H54 (cell line): ENCODE measurements around the gene ADGRG1.

Experiments used
- DNase-seq: peaks from one replicate; pipeline ENCODE4 v3.0.0; 2011; ENCODE audit warnings: low spot score, mixed read lengths; ENCODE audit not compliant: insufficient read length
- FAIRE-seq: peaks from 3 replicates; lab custom pipeline; 2011; peaks lifted over from hg19 to GRCh38; lab: Jason Lieb, UNC
- POLR2A ChIP-seq: IDR thresholded peaks from 2 replicates; pipeline ENCODE4 v1.6.1; 2011; ENCODE audit warnings: low read depth, mild to moderate bottlenecking, low read length

The ADGRG1 gene

DNA sequence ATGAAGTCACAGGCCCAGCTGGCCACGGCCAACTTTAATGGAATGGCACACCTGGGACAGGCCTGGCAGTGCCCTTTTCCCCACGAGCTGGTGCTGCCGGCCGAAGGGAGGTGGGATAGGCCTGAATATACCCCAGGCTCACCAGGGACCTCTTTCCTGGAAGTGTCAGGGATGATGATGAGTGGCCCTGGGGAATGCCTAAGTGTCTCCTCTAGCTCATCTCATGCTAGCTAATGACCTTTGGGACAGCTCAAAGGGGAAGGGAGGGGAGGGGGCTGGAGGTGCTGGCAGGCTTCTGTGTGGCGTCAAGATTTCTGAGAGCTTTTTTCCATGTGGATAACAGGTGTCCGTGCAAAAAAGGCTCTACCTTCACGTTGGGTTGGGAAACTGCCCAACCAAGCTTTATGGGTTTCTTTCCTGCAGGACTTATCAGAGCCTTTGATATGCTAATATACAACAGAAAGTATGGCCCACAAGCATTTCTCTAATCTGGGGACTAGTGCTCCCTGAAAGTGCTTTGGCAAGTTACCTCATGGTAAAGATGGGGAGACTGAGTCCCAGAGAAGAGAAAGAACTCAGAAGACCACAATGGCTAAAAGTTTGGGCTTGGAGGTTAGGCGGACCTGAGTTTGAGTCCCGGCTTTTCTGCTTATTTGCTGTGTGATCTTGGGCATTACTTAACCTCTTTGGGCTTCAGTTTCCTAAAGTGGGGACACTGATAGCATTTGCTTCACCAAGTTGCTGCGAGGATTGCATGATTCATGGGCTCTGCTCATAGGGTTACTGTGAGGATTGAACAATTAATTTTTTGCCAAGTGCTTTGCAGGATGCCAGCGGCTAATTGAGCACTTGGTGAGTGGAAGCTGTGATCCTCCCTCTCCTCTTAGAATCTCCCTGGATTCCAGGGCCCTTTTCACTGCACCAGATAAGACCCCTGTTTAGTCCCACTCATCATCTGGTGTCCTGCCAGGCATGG, 14.0 kb downstream of the ADGRG1 start:
- no peak for DNase-seq
- TF ChIP-seq POLR2A = no peak
- FAIRE-seq = no peak

DNA sequence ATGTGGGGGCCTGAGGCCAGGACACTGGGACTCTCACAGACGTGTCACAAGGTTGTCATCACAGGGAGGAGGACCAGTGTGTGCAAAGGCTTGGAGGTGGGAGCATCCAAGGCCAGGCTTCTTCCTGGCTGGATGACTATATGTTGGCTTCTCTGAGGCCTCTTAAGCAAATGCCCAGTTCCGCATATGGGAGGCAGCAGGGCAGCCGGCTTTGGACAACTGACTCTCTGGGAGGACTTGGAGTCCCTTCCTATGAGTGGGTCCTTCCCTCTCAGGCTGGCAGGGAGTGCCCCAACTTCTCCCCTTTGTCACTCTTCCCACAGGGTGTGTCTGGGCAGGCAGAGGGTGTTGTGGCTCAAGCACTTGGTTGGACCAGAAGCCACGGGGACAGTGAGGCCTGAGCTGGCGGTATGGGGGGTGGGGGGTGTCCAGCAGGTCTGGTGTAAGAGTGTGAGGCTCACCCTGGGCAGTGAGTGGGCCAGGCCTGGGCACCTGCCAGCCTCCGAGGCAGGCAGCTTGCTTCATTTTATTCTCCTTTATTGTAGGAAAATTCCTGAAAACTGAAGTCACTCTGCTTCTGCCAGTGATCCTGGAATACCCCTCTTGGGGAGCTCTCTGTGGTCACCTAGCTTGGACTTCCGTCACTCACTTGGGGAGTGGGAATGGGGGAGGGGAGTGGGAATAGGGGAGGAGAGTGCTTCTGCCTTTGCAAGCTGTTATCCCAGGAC, 14.9 kb downstream of the ADGRG1 start:
- no peak for TF ChIP-seq POLR2A
- DNase-seq = peak; percentile 59
- no peak for FAIRE-seq

DNA sequence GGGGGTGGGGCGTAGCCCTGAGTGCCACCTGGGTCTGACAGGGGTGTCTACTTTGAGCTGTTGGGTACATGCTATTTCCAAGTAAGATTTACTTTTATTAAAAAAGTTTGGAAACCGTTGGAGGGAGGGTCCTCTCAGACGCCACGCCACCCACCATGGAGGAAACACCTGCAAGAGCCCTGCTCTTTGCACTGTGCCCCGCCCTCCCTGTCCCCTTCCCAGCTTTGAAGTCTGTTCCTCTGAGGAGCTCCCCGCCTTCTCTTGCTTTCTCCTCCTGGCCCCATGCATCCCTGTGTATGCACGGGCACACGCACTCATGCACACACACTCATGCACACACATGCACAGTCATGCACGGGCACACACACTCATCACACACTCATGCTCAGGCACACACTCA, 15.5 kb downstream of the ADGRG1 start:
- no peak for DNase-seq
- no peak for FAIRE-seq
- TF ChIP-seq POLR2A = no peak

DNA sequence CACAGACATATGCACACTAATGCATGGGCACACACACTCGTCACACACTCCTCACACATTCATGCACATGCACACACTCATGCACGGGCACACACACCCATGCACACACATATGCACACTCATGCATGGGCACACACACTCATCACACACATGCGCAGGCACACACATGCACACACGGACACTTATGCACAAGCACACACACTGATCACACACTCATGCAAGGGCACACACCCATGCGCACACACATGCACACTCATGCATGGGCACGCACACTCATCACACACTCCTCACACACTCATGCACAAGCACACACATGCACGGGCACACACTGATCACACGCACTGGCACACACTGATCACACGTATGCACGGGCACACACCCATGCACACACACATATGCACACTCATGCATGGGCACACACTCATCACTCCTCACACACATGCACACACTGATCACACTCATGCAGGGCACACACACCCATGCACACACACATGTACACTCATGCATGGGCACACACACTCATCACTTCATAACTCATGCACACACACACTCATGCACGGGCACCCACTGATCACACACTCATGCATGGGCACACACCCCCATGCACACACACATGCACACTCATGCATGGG, 16.1 kb downstream of the ADGRG1 start:
- DNase-seq = no peak
- TF ChIP-seq POLR2A = no peak
- no peak for FAIRE-seq

DNA sequence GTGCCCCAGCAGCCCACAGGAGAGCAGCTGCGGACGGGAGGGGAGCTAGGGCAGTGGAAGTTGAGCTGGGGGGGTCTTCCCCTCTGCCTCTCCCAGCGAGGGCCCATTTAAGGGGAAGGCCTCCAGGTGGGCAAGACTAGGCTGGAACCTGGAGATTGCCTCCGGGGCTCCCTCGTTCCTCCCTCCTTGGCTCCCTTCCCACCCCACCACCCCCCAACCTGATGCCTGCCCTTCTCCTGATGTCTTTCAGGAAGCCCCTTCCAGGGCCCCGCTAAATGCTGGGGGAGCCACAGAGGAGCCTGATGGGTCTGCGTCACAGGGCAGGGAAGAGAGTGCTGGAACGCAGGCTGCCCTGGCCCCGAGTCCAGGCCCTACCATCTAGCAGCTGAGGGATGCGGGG, 16.7 kb downstream of the ADGRG1 start:
- no peak for TF ChIP-seq POLR2A
- DNase-seq (no peak), FAIRE-seq (no peak)

DNA sequence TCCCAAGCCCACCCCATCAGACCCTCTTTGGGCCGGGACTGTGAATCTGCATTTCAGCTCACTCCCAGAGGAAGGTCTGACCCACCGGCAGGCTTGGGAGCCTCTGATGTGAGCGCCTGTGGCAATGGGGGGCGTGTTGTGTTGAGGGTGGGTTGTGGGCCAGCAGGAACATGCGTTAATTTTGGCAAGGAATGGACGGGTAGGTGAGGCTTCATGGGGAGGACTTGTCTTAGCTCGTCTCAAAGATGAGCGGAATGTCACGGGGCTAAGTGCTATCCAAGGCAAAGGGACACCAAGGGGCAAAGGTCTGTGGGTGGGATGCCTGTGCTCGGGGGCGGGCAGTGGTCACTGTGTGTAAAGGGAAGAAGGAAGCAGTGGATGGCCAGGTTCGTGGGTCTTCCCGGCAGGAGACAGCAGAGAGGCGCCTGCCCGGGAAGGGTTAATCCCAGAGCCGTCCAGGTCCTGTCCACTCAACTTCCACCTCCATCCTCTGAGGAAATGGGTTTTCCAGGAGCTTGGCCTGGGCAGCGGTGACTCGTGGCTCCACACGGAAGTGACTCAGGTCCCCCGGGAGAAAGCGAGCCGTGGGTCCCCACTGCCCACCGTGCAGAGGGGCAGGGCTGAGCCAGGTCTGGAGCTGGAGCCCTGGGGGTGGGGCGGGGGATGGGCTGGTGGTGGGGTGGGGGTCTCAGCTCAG, 17.4 kb downstream of the ADGRG1 start:
- no peak for TF ChIP-seq POLR2A
- DNase-seq (peak; percentile 85), FAIRE-seq (no peak)

DNA sequence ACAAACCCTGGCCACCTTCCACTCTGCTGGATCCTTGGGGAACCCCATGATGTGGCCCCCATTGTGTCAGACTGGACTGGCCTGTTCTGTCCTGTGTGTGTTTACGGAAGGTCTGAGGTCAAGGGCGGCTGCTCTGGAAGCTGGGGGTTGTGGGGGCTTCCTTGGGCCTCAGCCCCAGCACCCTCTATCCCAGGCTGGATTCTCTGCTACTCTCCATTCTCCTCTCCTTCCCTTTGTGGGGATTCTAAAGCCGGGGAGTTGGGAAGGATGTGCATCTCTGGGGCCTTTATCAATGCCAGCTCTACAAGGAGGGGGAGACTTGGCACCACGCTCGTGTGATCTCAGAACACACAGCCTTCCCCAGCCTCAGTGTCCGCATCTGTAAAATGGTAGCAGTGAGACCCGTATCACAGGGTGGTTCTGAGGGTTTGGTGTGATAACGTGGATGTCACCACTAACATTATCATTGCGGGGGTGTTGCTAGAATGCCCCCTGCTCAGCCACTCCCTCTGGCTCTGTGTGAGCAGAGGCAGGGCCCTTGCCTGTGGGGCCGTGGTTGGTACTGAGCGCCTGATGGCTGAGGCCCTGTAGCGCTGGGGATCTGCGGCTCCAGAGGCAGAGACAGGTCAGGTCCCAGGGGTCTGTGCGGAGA, 18.1 kb downstream of the ADGRG1 start:
- DNase-seq = no peak
- no peak for TF ChIP-seq POLR2A
- FAIRE-seq = no peak

DNA sequence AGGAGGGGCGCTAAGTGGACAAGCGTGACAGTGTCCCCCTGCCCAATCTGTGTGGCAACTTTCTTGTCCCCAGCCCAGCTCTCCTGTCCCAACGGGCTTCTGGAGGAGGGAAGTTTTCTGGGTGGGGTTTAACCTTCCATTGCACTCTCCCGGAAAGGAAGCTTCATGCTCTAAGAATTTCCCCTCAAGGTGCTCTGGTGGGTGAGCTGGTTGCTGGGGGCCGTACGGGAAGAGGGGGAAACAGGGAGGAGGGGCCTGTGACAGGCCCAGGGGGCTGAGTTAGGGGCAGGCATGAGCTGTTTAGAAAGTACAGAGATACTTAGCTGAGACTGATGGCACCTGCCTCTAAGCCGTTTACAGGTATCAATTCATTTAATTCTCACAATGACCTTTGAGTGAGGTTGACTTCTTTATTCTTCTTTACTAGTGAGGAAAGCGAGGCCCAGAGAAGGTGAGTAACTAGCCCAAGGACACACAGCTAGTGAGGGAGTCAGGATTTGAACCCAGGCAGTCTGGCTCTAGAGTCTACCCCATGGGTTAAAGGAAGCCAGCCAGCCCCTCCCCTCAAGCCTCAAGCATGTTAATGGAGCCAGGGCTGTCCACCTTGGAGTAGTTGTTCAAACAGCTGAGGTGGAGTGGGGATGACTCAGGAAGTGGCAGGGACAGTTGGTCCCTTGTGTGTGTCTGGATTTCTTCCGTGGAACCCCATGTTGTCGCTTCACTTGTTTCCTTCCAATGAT, 18.9 kb downstream of the ADGRG1 start:
- DNase-seq = no peak
- no peak for TF ChIP-seq POLR2A
- FAIRE-seq = no peak

DNA sequence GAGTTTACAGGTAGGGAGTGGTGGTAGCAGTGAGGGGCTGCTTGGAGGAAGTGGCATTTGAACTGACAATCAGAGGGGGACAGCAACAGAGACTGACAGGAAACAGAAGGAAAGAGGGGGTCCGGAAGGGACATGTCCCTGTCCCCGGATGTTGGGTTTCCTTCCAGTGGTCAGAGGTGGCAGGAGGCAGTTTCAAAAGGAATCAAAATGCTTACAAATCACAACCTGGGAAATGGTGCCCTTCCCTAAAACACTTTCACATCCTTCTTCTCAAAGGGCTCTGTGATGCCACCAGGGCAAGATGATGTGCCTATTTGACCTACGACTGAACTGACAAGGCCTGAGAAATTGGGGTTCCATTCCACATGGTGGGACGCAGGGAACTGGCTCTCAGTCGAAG, 19.7 kb downstream of the ADGRG1 start:
- DNase-seq (no peak), FAIRE-seq (no peak)
- TF ChIP-seq POLR2A = no peak

DNA sequence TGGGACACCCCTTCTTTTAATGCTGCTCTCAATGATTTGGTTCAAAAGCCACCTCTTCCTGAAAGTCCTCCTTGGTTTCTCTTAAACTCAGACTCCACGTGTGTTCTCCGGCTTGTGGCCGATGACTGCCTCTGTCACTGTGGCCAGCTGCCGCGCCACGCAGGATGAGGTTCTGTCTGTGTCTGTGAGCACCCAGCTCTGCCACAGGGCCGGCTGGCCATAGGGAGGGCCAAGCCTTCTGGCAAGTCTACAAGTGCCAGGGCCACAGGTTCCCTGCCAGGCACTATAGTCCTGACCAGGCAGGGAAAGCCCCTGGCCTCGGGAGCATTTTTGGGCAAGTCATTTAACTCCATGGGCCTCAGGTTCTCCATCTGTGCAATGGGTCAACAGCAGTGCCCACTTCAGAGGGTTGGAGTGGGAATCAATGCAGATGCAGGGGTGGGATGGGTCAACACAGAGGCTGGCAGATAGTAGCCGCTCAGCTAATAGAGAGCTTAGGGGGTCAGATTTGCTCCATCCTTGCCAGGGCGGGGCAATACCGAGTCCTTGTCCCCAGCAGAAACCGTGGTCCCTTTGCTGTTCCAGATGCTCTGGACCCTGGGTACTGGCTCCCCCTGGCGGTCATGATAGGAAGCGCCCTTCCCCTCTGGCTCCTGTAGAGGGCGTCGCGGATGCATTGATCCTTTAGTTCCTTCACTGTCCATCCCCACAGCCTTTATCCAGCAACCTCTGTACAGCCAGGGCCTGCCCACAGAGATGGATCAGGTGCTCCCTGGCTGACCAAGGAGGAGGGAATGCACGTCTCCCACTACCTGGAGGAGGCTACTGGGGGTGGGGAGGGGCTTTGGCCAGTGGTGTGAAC, 20.4 kb downstream of the ADGRG1 start:
- no peak for FAIRE-seq
- no peak for TF ChIP-seq POLR2A
- peak; percentile 77 for DNase-seq

DNA sequence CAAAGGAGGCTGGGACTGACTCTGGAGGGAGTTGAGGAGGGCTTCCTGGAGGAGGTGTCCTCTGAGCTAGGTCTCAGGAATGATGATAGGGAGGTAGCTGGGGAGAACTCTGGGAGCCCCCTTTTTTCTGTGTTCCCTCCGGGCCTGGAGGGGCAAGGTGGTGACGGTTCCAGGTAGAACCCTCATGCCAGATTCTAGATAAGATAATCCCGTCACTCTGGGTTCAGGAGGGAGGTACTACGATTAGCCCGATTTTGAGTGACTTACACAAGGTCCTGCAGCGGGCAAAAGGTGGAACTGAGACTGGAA, 21.0 kb downstream of the ADGRG1 start:
- TF ChIP-seq POLR2A = no peak
- DNase-seq (no peak), FAIRE-seq (no peak)

DNA sequence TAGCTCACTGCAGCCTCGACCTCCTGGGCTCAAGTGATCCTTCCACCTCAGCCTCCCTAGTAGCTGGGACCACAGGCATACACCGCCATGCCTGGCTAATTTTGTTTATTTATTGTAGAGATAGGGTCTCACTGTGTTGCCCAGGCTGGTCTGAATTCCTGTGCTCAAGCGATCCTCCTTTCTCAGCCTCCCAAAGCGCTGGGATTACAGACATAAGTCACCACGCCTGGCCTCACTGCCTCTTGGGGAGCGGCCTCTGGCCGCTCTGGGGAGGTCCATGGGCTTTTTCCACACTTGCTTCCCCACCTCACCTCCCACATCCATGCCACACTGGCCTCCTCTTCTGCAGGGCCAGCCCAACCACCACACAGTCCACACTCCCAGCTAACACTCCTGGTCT, 21.4 kb downstream of the ADGRG1 start:
- DNase-seq (no peak), FAIRE-seq (no peak)
- TF ChIP-seq POLR2A = no peak
